ENCODE data around the gene ATP13A5.
A peak's percentile ranks its signal among the peaks of the same experiment; 100 is the strongest.

Gene ATP13A5

DNA sequence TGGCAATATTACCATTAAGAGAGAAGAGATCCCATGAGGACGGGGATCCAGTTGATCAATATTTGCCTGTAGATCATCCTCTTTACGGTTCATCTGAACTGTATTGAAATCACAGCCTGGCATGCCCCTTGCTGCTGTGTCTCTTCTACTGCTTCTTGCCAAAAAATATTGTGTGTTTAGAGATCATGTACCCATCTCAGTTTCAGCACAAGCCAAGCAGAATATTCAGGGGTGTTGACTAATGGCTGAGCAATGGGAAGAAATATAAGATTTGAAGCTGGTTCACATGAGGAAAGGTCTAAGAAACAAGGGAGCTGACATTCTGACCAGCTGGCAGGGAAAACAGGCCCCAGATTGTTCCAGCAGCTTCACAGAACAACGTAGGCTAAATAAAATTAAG is 21.3 kb downstream of the ATP13A5 start:
- ATAC-seq: no peak

DNA sequence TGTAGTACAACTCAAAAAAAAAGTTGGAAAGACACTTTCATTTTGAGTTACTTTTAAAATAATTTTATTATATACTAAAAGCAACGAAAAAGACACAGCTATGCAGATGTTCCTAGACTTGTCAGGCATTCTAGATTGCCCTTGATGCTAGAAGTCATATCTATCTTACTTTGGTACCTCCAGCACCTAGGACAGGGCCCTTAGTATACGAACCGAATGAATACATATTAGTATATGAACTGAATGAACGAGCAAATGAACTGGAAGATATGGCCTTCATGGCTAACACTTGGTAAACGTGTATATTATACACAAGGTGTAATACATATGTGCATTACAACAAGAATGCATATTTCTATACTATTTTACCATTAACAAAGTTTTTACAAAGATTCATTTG is 24.1 kb downstream of the ATP13A5 start:
- Mint-ChIP-seq H3K36me3 (no peaks in the 10 kb centered on the region), H3K9me3 (no peaks in the 10 kb centered on the region)
- no peak for ATAC-seq

More for the DNA sequence above, 21.3 kb downstream of the ATP13A5 start:
- Mint-ChIP-seq H3K27me3 (no peaks in the 10 kb centered on the region), H3K4me1 (no peaks in the 10 kb centered on the region), H3K9me3 (no peaks in the 10 kb centered on the region), H3K27ac (no peak overlapping the region), H3K4me3 (no peak overlapping the region), H3K36me3 (no peaks in the 10 kb centered on the region)

GRCh38 chr3:193350744-193351143 is 27.8 kb downstream of the ATP13A5 start:
- no peak for ATAC-seq
- Mint-ChIP-seq H3K27me3 (peaks cover 8% of the 10 kb centered on the region), H3K4me1 (no peaks in the 10 kb centered on the region), H3K4me3 (no peak overlapping the region), H3K36me3 (no peaks in the 10 kb centered on the region), H3K27ac (no peak overlapping the region), H3K9me3 (no peaks in the 10 kb centered on the region)

More for the DNA sequence above, 24.1 kb downstream of the ATP13A5 start:
- Mint-ChIP-seq H3K4me3 (no peak overlapping the region), H3K27me3 (no peaks in the 10 kb centered on the region), H3K4me1 (no peaks in the 10 kb centered on the region), H3K27ac (no peak overlapping the region)

DNA sequence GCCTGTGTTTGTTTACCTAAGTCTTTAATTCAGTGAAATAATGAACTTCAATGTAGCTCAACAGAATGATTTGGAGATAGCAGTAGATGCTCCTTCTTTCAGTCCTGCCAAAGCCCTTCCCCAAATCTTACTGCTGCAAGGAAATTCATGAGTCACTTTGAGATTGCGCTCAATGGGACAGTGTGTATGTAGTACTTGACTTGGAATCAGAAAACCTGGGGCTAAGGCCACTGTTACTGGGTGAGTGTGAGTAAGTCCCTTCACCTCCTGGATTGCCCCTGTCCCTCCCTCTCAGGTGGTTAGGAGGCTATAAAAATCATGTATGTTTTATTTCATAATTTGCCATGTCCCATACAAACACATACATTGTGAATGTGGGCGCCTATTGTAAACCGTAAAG is 29.9 kb downstream of the ATP13A5 start:
- no peak overlapping the region for H3K4me3 Mint-ChIP-seq
- H3K27ac Mint-ChIP-seq: no peak overlapping the region
- peaks cover 9% of the 10 kb centered on the region for H3K27me3 Mint-ChIP-seq
- ATAC-seq: no peak
- H3K36me3 Mint-ChIP-seq: no peaks in the 10 kb centered on the region
- H3K4me1 Mint-ChIP-seq: no peaks in the 10 kb centered on the region
- H3K9me3 Mint-ChIP-seq: no peaks in the 10 kb centered on the region

- Mint-ChIP-seq H3K4me1 (no peaks in the 10 kb centered on the region), H3K9me3 (no peaks in the 10 kb centered on the region), H3K27ac (no peak overlapping the region), H3K27me3 (peaks cover 9% of the 10 kb centered on the region), H3K36me3 (no peaks in the 10 kb centered on the region), H3K4me3 (no peak overlapping the region)
- peak; percentile 34 for ATAC-seq
Observed at GRCh38 chr3:193347521-193348501, 30.7 kb downstream of the ATP13A5 start.

GRCh38 chr3:193346259-193346658 is 32.3 kb downstream of the ATP13A5 start:
- no peak for ATAC-seq
- H3K27ac Mint-ChIP-seq: no peak overlapping the region

DNA sequence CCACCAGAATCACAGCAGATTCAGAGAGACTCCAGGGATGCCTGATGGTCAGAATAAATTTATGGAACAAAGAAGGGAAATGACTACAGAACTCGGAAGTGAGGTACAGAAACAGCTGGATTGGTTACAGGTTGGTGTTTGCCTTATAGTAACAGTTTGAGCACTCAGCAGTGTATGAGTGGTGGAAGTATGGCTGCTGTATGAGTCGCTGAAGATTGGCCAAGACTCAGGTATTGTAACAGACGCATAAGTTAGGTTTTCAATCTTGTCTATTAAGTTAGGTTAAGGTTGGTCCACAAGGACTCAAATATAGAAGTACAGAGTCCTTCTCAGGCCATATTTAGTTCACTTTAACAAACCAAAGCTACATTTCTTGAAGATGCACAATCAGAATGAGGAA is 33.1 kb downstream of the ATP13A5 start:
- H3K27ac Mint-ChIP-seq: no peak overlapping the region
- H3K36me3 Mint-ChIP-seq: no peaks in the 10 kb centered on the region
- no peaks in the 10 kb centered on the region for H3K9me3 Mint-ChIP-seq
- no peak overlapping the region for H3K4me3 Mint-ChIP-seq
- no peaks in the 10 kb centered on the region for H3K4me1 Mint-ChIP-seq
- H3K27me3 Mint-ChIP-seq: peaks cover 10% of the 10 kb centered on the region
- no peak for ATAC-seq

More at GRCh38 chr3:193346259-193346658, 32.3 kb downstream of the ATP13A5 start:
- H3K4me3 Mint-ChIP-seq: no peak overlapping the region
- H3K4me1 Mint-ChIP-seq: no peaks in the 10 kb centered on the region
- peaks cover 9% of the 10 kb centered on the region for H3K27me3 Mint-ChIP-seq
- no peaks in the 10 kb centered on the region for H3K36me3 Mint-ChIP-seq
- H3K9me3 Mint-ChIP-seq: no peaks in the 10 kb centered on the region

GRCh38 chr3:193344486-193344885 is 34.1 kb downstream of the ATP13A5 start:
- no peak overlapping the region for H3K27ac Mint-ChIP-seq
- no peaks in the 10 kb centered on the region for H3K4me1 Mint-ChIP-seq
- no peaks in the 10 kb centered on the region for H3K36me3 Mint-ChIP-seq
- no peak for ATAC-seq
- H3K4me3 Mint-ChIP-seq: no peak overlapping the region
- peaks cover 18% of the 10 kb centered on the region for H3K27me3 Mint-ChIP-seq
- H3K9me3 Mint-ChIP-seq: no peaks in the 10 kb centered on the region

- Mint-ChIP-seq H3K27ac (no peak overlapping the region), H3K9me3 (peaks cover 2% of the 10 kb centered on the region), H3K27me3 (peaks cover 25% of the 10 kb centered on the region), H3K36me3 (no peaks in the 10 kb centered on the region), H3K4me3 (no peak overlapping the region), H3K4me1 (no peaks in the 10 kb centered on the region)
- no peak for ATAC-seq
Observed at GRCh38 chr3:193343726-193344222, 34.8 kb downstream of the ATP13A5 start.

- H3K36me3 Mint-ChIP-seq: no peaks in the 10 kb centered on the region
- H3K4me3 Mint-ChIP-seq: no peak overlapping the region
- H3K9me3 Mint-ChIP-seq: peaks cover 2% of the 10 kb centered on the region
- peaks cover 27% of the 10 kb centered on the region for H3K27me3 Mint-ChIP-seq
- no peak overlapping the region for H3K27ac Mint-ChIP-seq
- no peaks in the 10 kb centered on the region for H3K4me1 Mint-ChIP-seq
- ATAC-seq: no peak
Observed at GRCh38 chr3:193342551-193342950, 36.0 kb downstream of the ATP13A5 start.

DNA sequence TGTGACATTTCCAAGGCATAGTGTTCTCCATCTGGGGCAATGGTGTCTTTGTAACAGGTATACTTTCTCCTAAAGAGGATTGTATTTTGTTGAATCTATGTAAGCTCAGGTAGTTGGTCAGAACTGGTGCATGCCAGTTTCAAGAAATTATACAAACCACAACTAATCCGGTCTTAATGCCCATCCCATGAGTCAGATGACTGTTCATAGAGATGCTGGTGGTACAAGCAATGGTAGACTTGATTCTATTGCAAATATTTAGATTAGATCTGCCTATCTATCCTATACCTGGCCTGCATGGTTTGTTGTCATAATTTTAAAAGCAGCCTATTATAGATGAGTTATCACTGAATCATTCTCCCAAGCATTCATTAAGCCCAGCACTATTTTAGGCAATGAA is 43.5 kb downstream of the ATP13A5 start:
- no peak overlapping the region for H3K27ac Mint-ChIP-seq
- no peaks in the 10 kb centered on the region for H3K36me3 Mint-ChIP-seq
- H3K9me3 Mint-ChIP-seq: peaks cover 8% of the 10 kb centered on the region
- no peaks in the 10 kb centered on the region for H3K4me1 Mint-ChIP-seq
- ATAC-seq: no peak
- no peak overlapping the region for H3K4me3 Mint-ChIP-seq
- peaks cover 13% of the 10 kb centered on the region for H3K27me3 Mint-ChIP-seq

DNA sequence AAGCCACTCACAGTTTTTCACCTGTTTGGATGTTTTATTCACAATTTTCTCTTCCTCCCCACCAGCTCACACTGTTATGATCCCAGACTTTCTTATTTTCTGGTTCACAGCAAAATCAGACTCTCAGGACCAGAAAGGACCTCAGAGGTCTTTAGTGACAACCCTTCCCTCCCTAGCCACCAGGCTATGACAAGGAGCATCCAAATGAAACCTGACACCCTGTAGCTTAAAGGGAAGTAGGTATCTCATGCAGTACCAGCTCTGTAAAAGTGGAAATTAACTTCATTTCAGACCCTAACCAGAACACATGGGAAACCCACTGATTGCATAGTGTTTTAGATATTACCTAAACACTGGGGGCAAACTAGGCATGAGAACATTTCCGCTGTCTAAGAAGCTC is 45.3 kb downstream of the ATP13A5 start:
- Mint-ChIP-seq H3K27me3 (no peaks in the 10 kb centered on the region), H3K27ac (no peak overlapping the region), H3K36me3 (no peaks in the 10 kb centered on the region), H3K4me3 (no peak overlapping the region), H3K9me3 (peaks cover 6% of the 10 kb centered on the region), H3K4me1 (no peaks in the 10 kb centered on the region)
- ATAC-seq: no peak

DNA sequence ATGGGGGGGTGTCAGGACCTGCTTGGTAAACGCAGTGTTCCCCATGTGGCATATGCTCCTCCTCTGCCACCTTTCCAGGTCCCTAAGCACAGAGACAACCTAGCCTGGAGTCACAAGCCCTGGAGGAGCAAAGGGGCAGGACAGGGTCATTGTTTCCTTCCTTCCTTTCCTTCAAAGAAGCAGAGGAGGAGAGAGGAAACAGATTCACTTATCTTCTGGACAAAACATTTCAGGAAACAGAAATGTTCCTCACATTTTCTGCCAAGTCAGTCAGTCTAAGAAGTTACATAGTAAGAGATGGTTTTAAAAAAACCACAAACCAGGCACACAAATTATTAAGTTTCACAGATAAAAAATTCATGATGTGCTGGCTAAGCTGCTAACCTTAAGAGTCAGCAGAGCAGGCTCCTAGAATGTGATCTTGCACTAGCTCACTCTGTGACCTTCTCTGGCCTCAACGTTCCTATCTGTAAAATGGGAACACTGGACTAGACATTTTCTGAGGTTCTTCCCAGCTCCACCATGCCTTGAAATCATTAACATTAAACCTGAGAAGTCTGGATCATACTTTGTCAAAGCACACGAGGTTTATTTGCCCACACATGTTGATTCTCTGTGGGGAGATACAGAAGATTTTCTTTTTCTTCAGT is 47.9 kb downstream of the ATP13A5 start:
- no peaks in the 10 kb centered on the region for H3K4me1 Mint-ChIP-seq
- no peak overlapping the region for H3K27ac Mint-ChIP-seq
- H3K36me3 Mint-ChIP-seq: no peaks in the 10 kb centered on the region
- no peak overlapping the region for H3K4me3 Mint-ChIP-seq
- H3K27me3 Mint-ChIP-seq: peaks cover 14% of the 10 kb centered on the region
- H3K9me3 Mint-ChIP-seq: peaks cover 6% of the 10 kb centered on the region
- ATAC-seq: no peak

GRCh38 chr3:193317682-193318300 is 60.8 kb downstream of the ATP13A5 start:
- Mint-ChIP-seq H3K27me3 (no peaks in the 10 kb centered on the region), H3K9me3 (no peaks in the 10 kb centered on the region), H3K4me3 (no peak overlapping the region), H3K36me3 (no peaks in the 10 kb centered on the region), H3K27ac (no peak overlapping the region), H3K4me1 (no peaks in the 10 kb centered on the region)
- ATAC-seq: no peak

DNA sequence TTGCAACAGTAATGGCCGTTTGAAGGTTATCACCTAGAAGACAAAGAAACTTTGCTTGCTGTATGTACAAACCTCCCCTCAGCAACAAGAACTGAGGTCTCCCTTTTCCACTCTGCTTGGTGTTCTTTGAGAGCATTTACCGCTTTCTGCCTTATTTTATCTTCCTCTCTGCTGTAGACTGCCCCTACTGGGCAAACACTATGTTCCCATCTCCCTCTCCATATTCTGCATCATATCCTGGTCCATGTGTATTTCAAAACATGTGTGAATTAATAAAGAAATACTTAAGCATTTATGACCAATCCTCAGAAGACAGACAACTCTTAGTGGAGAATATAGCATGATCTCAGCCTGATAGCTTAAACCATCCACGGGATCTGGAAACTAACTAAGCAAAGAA is 64.4 kb downstream of the ATP13A5 start:
- H3K27me3 Mint-ChIP-seq: no peaks in the 10 kb centered on the region
- H3K9me3 Mint-ChIP-seq: no peaks in the 10 kb centered on the region
- ATAC-seq: no peak
- no peaks in the 10 kb centered on the region for H3K36me3 Mint-ChIP-seq
- no peak overlapping the region for H3K27ac Mint-ChIP-seq
- H3K4me1 Mint-ChIP-seq: no peaks in the 10 kb centered on the region
- no peak overlapping the region for H3K4me3 Mint-ChIP-seq
